IMR-90 (cell line): ENCODE data around the gene COL23A1. TPM values are rescaled to one million over a fixed set of nuclear protein-coding genes. Genes with fewer than 3 reads are reported as not detected.

Experiments
- ATAC-seq: fragments of 200-7000 bp; cut with Tn5 transposase; 2 replicates; pipeline ENCODE4 v1.9.1; 2020; ENCODE audit warnings: low read depth, mild to moderate bottlenecking, moderate library complexity
- BruUV-seq: library from RNA; stranded (reverse); fragments of 400-500 nt; replicated peaks from 2 replicates; lab custom pipeline; 2021; lab: Mats Ljungman, UMichigan
- CTCF ChIA-PET: fragments of 300-600 bp; formaldehyde crosslinking; extraction: SDS; loops from one replicate; lab custom pipeline; 2021; ENCODE audit warnings: antibody characterized with exemption; lab: Yijun Ruan, JAX
- POLR2A ChIA-PET: fragments of 300-600 bp; sonication (Branson Sonifier 250); formaldehyde crosslinking; loops from one replicate; lab custom pipeline; 2022; ENCODE audit warnings: antibody characterized with exemption; ENCODE audit not compliant: unreplicated experiment; lab: Charles Lee
- DNase-seq: peaks from one replicate; pipeline ENCODE4 v3.0.0; 2013
- H2AFZ ChIP-seq: replicated peaks from 2 replicates; pipeline ENCODE3; 2013; ENCODE audit warnings: low read length, mild to moderate bottlenecking; ENCODE audit not compliant: poor library complexity
- H2AK5ac ChIP-seq: 2 replicates; pipeline ENCODE4 v1.6.1; 2013; ENCODE audit warnings: low read depth, low read length, inconsistent platforms
- H2AK9ac ChIP-seq: replicated peaks from 2 replicates; pipeline ENCODE3; 2013; ENCODE audit warnings: mild to moderate bottlenecking, low read depth, low read length, moderate library complexity; ENCODE audit not compliant: poor library complexity
- H2BK120ac ChIP-seq: 2 replicates; pipeline ENCODE4 v1.6.1; 2013; ENCODE audit warnings: low read depth, low read length, inconsistent platforms
- H2BK15ac ChIP-seq: 3 replicates; pipeline ENCODE4 v1.6.1; 2013; ENCODE audit warnings: low read depth, low read length, inconsistent platforms
- H2BK20ac ChIP-seq: 2 replicates; pipeline ENCODE4 v1.6.1; 2013; ENCODE audit warnings: low read depth, mild to moderate bottlenecking, inconsistent platforms, low read length, moderate library complexity
- H2BK5ac ChIP-seq: 2 replicates; pipeline ENCODE4 v1.6.1; 2013; ENCODE audit warnings: mild to moderate bottlenecking, low read depth, low read length, inconsistent platforms; ENCODE audit not compliant: poor library complexity, severe bottlenecking
- H3K14ac ChIP-seq: replicated peaks from 2 replicates; pipeline ENCODE4 v1.6.1; 2013; ENCODE audit warnings: low read depth, low read length, inconsistent platforms
- H3K18ac ChIP-seq: 2 replicates; pipeline ENCODE4 v1.6.1; 2013; ENCODE audit warnings: low read depth, low read length, control low read depth
- H3K23ac ChIP-seq: 2 replicates; pipeline ENCODE4 v1.6.1; 2013; ENCODE audit warnings: low read depth, low read length, inconsistent platforms
- H3K27ac ChIP-seq: 2 replicates; pipeline ENCODE4 v1.5.1; 2013; ENCODE audit warnings: mild to moderate bottlenecking, control low read depth, low read length; ENCODE audit not compliant: insufficient read depth
- H3K27me3 ChIP-seq: 2 replicates; pipeline ENCODE4 v1.6.1; 2013; ENCODE audit warnings: low read length; ENCODE audit not compliant: control insufficient read depth, insufficient read depth
- H3K36me3 ChIP-seq: 2 replicates; pipeline ENCODE4 v1.6.1; 2013; ENCODE audit warnings: low read length, mixed read lengths; ENCODE audit not compliant: control insufficient read depth, insufficient read depth
- H3K4ac ChIP-seq: 2 replicates; pipeline ENCODE4 v1.6.1; 2013; ENCODE audit warnings: low read depth, low read length, inconsistent platforms
- H3K4me1 ChIP-seq: 2 replicates; pipeline ENCODE4 v1.6.1; 2013; ENCODE audit warnings: low read length, mixed read lengths; ENCODE audit not compliant: control insufficient read depth, insufficient read depth
- H3K4me2 ChIP-seq: 2 replicates; pipeline ENCODE4 v1.6.1; 2013; ENCODE audit warnings: low read depth, mild to moderate bottlenecking, control low read depth, low read length, moderate library complexity
- H3K4me3 ChIP-seq: 2 replicates; pipeline ENCODE4 v1.5.1; 2013; ENCODE audit warnings: low read depth, mild to moderate bottlenecking, control low read depth, low read length, moderate library complexity; ENCODE audit not compliant: insufficient read depth
- H3K56ac ChIP-seq: 2 replicates; pipeline ENCODE4 v1.6.1; 2013; ENCODE audit warnings: low read length, inconsistent platforms; ENCODE audit not compliant: insufficient read depth; ENCODE audit errors: extremely low read depth
- H3K79me1 ChIP-seq, 2 experiments: 2 replicates each; pipeline ENCODE4 v1.6.1; 2013; ENCODE audit warnings: low read length in 2 of 2, inconsistent platforms in 1 of 2, low read depth in 1 of 2
- H3K9ac ChIP-seq: 2 replicates; pipeline ENCODE4 v1.6.1; 2013; ENCODE audit warnings: low read depth, low read length, control low read depth
- H3K9me1 ChIP-seq: 2 replicates; pipeline ENCODE4 v1.6.1; 2013; ENCODE audit warnings: low read length, inconsistent platforms; ENCODE audit not compliant: insufficient read depth
- H3K9me3 ChIP-seq: 2 replicates; pipeline ENCODE4 v1.6.1; 2013; ENCODE audit warnings: low read length; ENCODE audit not compliant: control insufficient read depth, insufficient read depth
- H4K20me1 ChIP-seq: 2 replicates; pipeline ENCODE4 v1.6.1; 2013; ENCODE audit warnings: low read length, inconsistent platforms; ENCODE audit not compliant: insufficient read depth
- H4K5ac ChIP-seq: 2 replicates; pipeline ENCODE4 v1.6.1; 2013; ENCODE audit warnings: mild to moderate bottlenecking, low read depth, low read length, control low read depth
- H4K8ac ChIP-seq, 2 experiments: 2 replicates each; pipeline ENCODE4 v1.6.1; 2013; ENCODE audit warnings: low read depth in 2 of 2, low read length in 2 of 2, control low read depth in 1 of 2, inconsistent platforms in 1 of 2
- H4K91ac ChIP-seq: 2 replicates; pipeline ENCODE4 v1.6.1; 2013; ENCODE audit warnings: low read depth, low read length, inconsistent platforms; ENCODE audit not compliant: insufficient read depth
- FOS ChIP-seq: fragments of 150-350 bp; IDR thresholded peaks from 2 replicates; pipeline ENCODE4 v1.6.1; 2016; ENCODE audit warnings: low read depth, low read length
- MAFK ChIP-seq: IDR thresholded peaks from 2 replicates; pipeline ENCODE4 v1.6.1; 2012; ENCODE audit warnings: low read depth, low read length, improper control_type of control experiment
- MXI1 ChIP-seq: IDR thresholded peaks from 2 replicates; pipeline ENCODE4 v1.6.1; 2012; ENCODE audit warnings: low read depth, mild to moderate bottlenecking, low read length, moderate library complexity, borderline replicate concordance
- NFE2L2 ChIP-seq: fragments of 150-350 bp; IDR thresholded peaks from 2 replicates; pipeline ENCODE4 v1.6.1; 2016; ENCODE audit warnings: low read depth, mild to moderate bottlenecking, low read length
- POLR2A ChIP-seq: IDR thresholded peaks from 2 replicates; pipeline ENCODE4 v1.6.1; 2012; ENCODE audit warnings: mild to moderate bottlenecking, low read depth, low read length
- RAD21 ChIP-seq: IDR thresholded peaks from 2 replicates; pipeline ENCODE4 v1.6.1; 2012; ENCODE audit warnings: low read length, improper control_type of control experiment
- RCOR1 ChIP-seq: IDR thresholded peaks from 2 replicates; pipeline ENCODE4 v1.6.1; 2012; ENCODE audit warnings: mild to moderate bottlenecking, low read length, improper control_type of control experiment; ENCODE audit not compliant: insufficient replicate concordance
- RFX5 ChIP-seq: IDR thresholded peaks from 2 replicates; pipeline ENCODE4 v1.8.0; 2012; ENCODE audit warnings: low read depth, mild to moderate bottlenecking, low read length, moderate library complexity
- WGBS, 2 experiments: methylation state at CpG; one replicate each; pipeline versions ENCODE4 v1.1.5 to v1.1.7; 2013; ENCODE audit warnings: missing lambda C conversion rate in 2 of 2; ENCODE audit not compliant: insufficient read length in 1 of 2; ENCODE audit errors: extremely low coverage in 2 of 2; 5-methylcytosine and 5-hydroxymethylcytosine counted together
- dilution Hi-C: fragments of 300-500 bp; cut with HindIII; formaldehyde crosslinking; loops from one replicate; pipeline ENCODE4 v1.14.3; 2018; ENCODE audit warnings: low sequenced_read_pairs; ENCODE audit not compliant: unreplicated experiment
- in situ Hi-C: fragments of 300-500 bp; cut with MboI; formaldehyde crosslinking; loops from 3 replicates; pipeline ENCODE4 v1.14.3; 2019; ENCODE audit warnings: low sequenced_read_pairs, inconsistent platforms, mixed read lengths
- intact Hi-C: fragments of 100-400 bp; cut with micrococcal nuclease; formaldehyde crosslinking; loops from 2 replicates; pipeline ENCODE4 v1.10.0; 2022
- polyA plus RNA-seq, 3 experiments: library from polyadenylated mRNA; depleted of rRNA; stranded (reverse); fragments of >200 nt; gene quantifications; 2 replicates each; pipeline ENCODE4 v1.2.3, GENCODE V29; 2012; ENCODE audit warnings: low replicate concordance in 1 of 3
- total RNA-seq: library from RNA; depleted of rRNA; stranded (reverse); fragments of >200 nt; gene quantifications from 2 replicates; pipeline ENCODE4 v1.2.3, GENCODE V29; 2012
- TF ChIP-seq, protein P1 (sequence below): fragments of 150-350 bp; IDR thresholded peaks from 2 replicates; pipeline ENCODE4 v1.6.1; 2016; ENCODE audit warnings: low read depth, mild to moderate bottlenecking, low read length, moderate library complexity, borderline replicate concordance

COL23A1 gene
- total and polyA plus RNA-seq, 2 of the 4 experiments (the other 2 are of a cell fraction), result not detected

DNA sequence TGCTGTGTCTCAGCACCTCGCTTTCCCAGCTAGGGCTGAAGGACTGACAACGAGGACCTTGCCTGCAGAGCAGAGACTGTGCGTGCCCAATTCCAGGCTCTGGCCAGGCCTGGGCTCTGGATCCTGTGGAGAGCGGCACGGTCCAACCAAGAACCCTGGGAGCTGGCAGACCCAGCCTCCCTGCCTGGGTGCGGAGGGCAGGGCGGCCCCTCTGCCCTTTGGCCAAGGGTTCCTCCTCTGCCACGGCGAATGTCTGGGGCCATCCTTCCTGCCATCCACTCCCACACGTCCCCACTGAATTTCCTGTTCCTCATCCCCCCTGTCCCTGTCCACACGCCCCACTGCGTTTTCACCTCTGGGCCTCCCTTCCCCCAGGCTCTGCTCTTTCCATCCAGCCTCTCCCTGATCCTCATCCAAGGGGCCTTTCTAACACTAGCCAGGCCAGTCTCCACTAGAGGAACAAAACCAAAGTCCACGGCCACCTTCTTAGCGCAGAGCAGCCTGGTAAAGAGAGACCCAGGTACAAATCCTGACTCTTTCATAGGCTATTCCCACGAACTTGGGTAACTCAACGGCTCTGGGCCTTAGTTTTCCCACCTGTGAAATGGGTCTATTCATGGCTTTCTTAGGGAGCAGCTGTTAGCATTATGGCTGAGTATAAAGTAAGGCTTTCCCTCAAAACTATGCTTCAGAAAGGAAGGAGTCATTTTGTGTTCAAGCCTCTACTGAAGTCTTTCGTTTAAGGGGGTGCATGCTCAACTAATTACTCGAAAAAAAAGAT lies 262.1 kb downstream of the COL23A1 start:
- dilution Hi-C loops, result no loop called here
- peaks cover 21% of the 10 kb centered on the region for H3K9me3 ChIP-seq

More for the DNA sequence above, 262.1 kb downstream of the COL23A1 start:
- no peaks in the 10 kb centered on the region for H3K36me3 ChIP-seq
- no peak overlapping the region for H2AK5ac ChIP-seq
- POLR2A ChIA-PET, result no interaction called here
- H3K27me3 ChIP-seq, result no peaks in the 10 kb centered on the region; the same call in 1 of the 2 replicates
- ATAC-seq (no peak), DNase-seq (no peak)
- H2AFZ ChIP-seq, result no peak overlapping the region
- H3K4me1 ChIP-seq, result no peaks in the 10 kb centered on the region
- H2BK20ac ChIP-seq, result no peak overlapping the region
- 78% methylated on average over 12 of the region's 18 CpGs; no CpG with 5 or more reads in 1 of the 2 experiments for WGBS, 2 experiments
- CTCF ChIA-PET, result no interaction called here
- H3K4me3 ChIP-seq, result no peak overlapping the region
- no peaks in the 10 kb centered on the region for H3K79me1 ChIP-seq
- H2BK5ac ChIP-seq, result no peak overlapping the region
- H2BK120ac ChIP-seq, result no peak overlapping the region
- H3K4me2 ChIP-seq, result no peak overlapping the region
- no peak overlapping the region for H3K56ac ChIP-seq
- H4K8ac ChIP-seq, result no peak overlapping the region
- no peak overlapping the region for H3K4ac ChIP-seq
- no peak overlapping the region for H4K5ac ChIP-seq
- H3K9me1 ChIP-seq, result no peaks in the 10 kb centered on the region
- H4K91ac ChIP-seq, result no peak overlapping the region
- H4K20me1 ChIP-seq, result no peaks in the 10 kb centered on the region
- no peak overlapping the region for H3K18ac ChIP-seq
- H3K23ac ChIP-seq, result no peak overlapping the region
- H3K27ac ChIP-seq, result no peak overlapping the region
- intact Hi-C loops, result no loop called here
- no TSS peak for BruUV-seq
- no peak overlapping the region for H2BK15ac ChIP-seq
- in situ Hi-C loops, result no loop called here
- no peak overlapping the region for H3K9ac ChIP-seq
- H3K14ac ChIP-seq, result no peak overlapping the region
- H2AK9ac ChIP-seq, result no peak overlapping the region
- TF ChIP-seq RCOR1 (no peak), MXI1 (no peak), RAD21 (no peak), FOS (no peak), MAFK (no peak), POLR2A (no peak), RFX5 (no peak), NFE2L2 (no peak)
- TF ChIP-seq, protein P1, sequence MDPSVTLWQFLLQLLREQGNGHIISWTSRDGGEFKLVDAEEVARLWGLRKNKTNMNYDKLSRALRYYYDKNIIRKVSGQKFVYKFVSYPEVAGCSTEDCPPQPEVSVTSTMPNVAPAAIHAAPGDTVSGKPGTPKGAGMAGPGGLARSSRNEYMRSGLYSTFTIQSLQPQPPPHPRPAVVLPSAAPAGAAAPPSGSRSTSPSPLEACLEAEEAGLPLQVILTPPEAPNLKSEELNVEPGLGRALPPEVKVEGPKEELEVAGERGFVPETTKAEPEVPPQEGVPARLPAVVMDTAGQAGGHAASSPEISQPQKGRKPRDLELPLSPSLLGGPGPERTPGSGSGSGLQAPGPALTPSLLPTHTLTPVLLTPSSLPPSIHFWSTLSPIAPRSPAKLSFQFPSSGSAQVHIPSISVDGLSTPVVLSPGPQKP, result no peak
